Fibroblast of lung (primary cell): ENCODE measurements around the gene AXIN2. TPM values are rescaled to one million over a fixed set of nuclear protein-coding genes. Genes with fewer than 3 reads are reported as not detected.

Experiments
- DNase-seq, 2 donors: peaks; one replicate each; pipeline versions ENCODE4 v3.0.0 to v3.0.0-alpha.2; 2010; ENCODE audit warnings: low read depth in 2 of 2
- H2AFZ ChIP-seq: 2 replicates; pipeline ENCODE4 v1.5.1; 2012; ENCODE audit warnings: low read length, control low read depth, inconsistent platforms
- H3K27ac ChIP-seq: 2 replicates; pipeline ENCODE4 v1.5.1; 2011; ENCODE audit warnings: low read length, control low read depth; ENCODE audit not compliant: insufficient read depth
- H3K27me3 ChIP-seq: 2 replicates; pipeline ENCODE4 v1.5.1; 2011; ENCODE audit warnings: mild to moderate bottlenecking, low read length; ENCODE audit not compliant: control insufficient read depth, insufficient read depth
- H3K36me3 ChIP-seq: 2 replicates; pipeline ENCODE4 v1.5.1; 2011; ENCODE audit warnings: low read length; ENCODE audit not compliant: control insufficient read depth, insufficient read depth
- H3K4me1 ChIP-seq: 2 replicates; pipeline ENCODE4 v1.5.1; 2011; ENCODE audit warnings: low read length; ENCODE audit not compliant: control insufficient read depth, insufficient read depth; ENCODE audit errors: extremely low read depth
- H3K4me2 ChIP-seq: 2 replicates; pipeline ENCODE4 v1.5.1; 2011; ENCODE audit warnings: low read length, control low read depth; ENCODE audit not compliant: insufficient read depth; ENCODE audit errors: extremely low read depth
- H3K4me3 ChIP-seq, 4 experiments: fragments of 200-600 bp in 1 of 4; sonication (generic) in 1 of 4; replicated peaks in 1 of 4; 2 replicates each; pipeline ENCODE4 v1.5.1; 2011 to 2016; ENCODE audit warnings: low read length in 4 of 4, low read depth in 3 of 4, mild to moderate bottlenecking in 3 of 4, control low read depth in 2 of 4, inconsistent platforms in 1 of 4, mixed read lengths in 1 of 4; ENCODE audit not compliant: insufficient read depth in 1 of 4; ENCODE audit errors: control extremely low read depth in 1 of 4
- H3K79me2 ChIP-seq: 2 replicates; pipeline ENCODE4 v1.5.1; 2012; ENCODE audit warnings: mild to moderate bottlenecking, low read length, inconsistent platforms; ENCODE audit not compliant: control insufficient read depth, insufficient read depth
- H3K9ac ChIP-seq: 2 replicates; pipeline ENCODE4 v1.5.1; 2011; ENCODE audit warnings: mild to moderate bottlenecking, low read length, control low read depth; ENCODE audit not compliant: insufficient read depth
- H3K9me3 ChIP-seq: 2 replicates; pipeline ENCODE4 v1.5.1; 2012; ENCODE audit warnings: low read depth, low read length; ENCODE audit not compliant: control insufficient read depth, insufficient read depth
- H4K20me1 ChIP-seq: 2 replicates; pipeline ENCODE4 v1.5.1; 2011; ENCODE audit warnings: low read length; ENCODE audit not compliant: control insufficient read depth, insufficient read depth; ENCODE audit errors: extremely low read depth
- CTCF ChIP-seq, 2 donors: IDR thresholded peaks in 1 of 2; conservative IDR thresholded peaks in 1 of 2; 1 replicate in 1 of 2; 2 replicates in 1 of 2; pipeline ENCODE4 v1.5.1; 2011 to 2012; ENCODE audit warnings: low read length in 2 of 2, control low read depth in 1 of 2, inconsistent platforms in 1 of 2, low read depth in 1 of 2, mild to moderate bottlenecking in 1 of 2
- EZH2 ChIP-seq: IDR thresholded peaks from 2 replicates; pipeline ENCODE4 v1.5.1; 2012; ENCODE audit warnings: low read length, control low read depth, mild to moderate bottlenecking; ENCODE audit errors: missing control alignments
- polyA plus RNA-seq, 2 donors: library from polyadenylated mRNA; depleted of rRNA in 1 of 2; stranded (reverse) in 1 of 2; unstranded in 1 of 2; fragments of >200 nt; gene quantifications; 2 replicates each; pipeline ENCODE4 v1.2.1, GENCODE V29; 2011 to 2012; ENCODE audit warnings: missing spikeins in 1 of 2
- total RNA-seq: library from RNA; depleted of rRNA; stranded (reverse); fragments of >200 nt; gene quantifications from 2 replicates; pipeline ENCODE4 v1.2.1, GENCODE V29; 2014

The AXIN2 gene
- total and polyA plus RNA-seq, 2 donors (not counting 1 experiment from before 2014, with no cell fraction given): 1.8 to 2.0 TPM

- H3K79me2 ChIP-seq: no peaks in the 10 kb centered on the region
- H3K9me3 ChIP-seq: no peaks in the 10 kb centered on the region
- no peak for TF ChIP-seq EZH2
- no peak for TF ChIP-seq CTCF (conservative IDR thresholded peaks at IDR 0.05 in 1 of 2, IDR thresholded peaks at IDR 0.05 in 1 of 2; ENCODE audit: low read depth in 1 of 2, low read length in 2 of 2)
- H3K4me3 ChIP-seq: peak overlapping the region in 2 of 4 experiments; percentile 28 to 78
- no peak overlapping the region for H3K9ac ChIP-seq
- no peak overlapping the region for H3K27ac ChIP-seq
- no peaks in the 10 kb centered on the region for H4K20me1 ChIP-seq
- peak in 1 of 2 donors; percentile 93 for DNase-seq
- no peak overlapping the region for H2AFZ ChIP-seq
- peaks cover 4% of the 10 kb centered on the region for H3K27me3 ChIP-seq
- peak overlapping the region; percentile 33 for H3K4me2 ChIP-seq
- peaks cover 26% of the 10 kb centered on the region for H3K4me1 ChIP-seq
- no peaks in the 10 kb centered on the region for H3K36me3 ChIP-seq
Observed at GRCh38 chr17:65557349-65558310, 3.8 kb downstream of the AXIN2 start.

GRCh38 chr17:65556910-65557348, 4.5 kb downstream of the AXIN2 start:
- Histone ChIP-seq H4K20me1 (no peaks in the 10 kb centered on the region), H3K4me2 (peak overlapping the region; percentile 33), H3K9ac (no peak overlapping the region), H3K36me3 (no peaks in the 10 kb centered on the region), H3K9me3 (no peaks in the 10 kb centered on the region), H3K4me1 (peaks cover 26% of the 10 kb centered on the region), H2AFZ (no peak overlapping the region), H3K4me3 (peak overlapping the region in 2 of 4 experiments; percentile 8 to 31), H3K79me2 (no peaks in the 10 kb centered on the region), H3K27ac (no peak overlapping the region), H3K27me3 (peaks cover 4% of the 10 kb centered on the region)
- TF ChIP-seq EZH2 (no peak), CTCF (conservative IDR thresholded peaks at IDR 0.05 in 1 of 2, IDR thresholded peaks at IDR 0.05 in 1 of 2; ENCODE audit: low read depth in 1 of 2, low read length in 2 of 2) (no peak)
- DNase-seq: no peak

GRCh38 chr17:65556014-65556909, 5.2 kb downstream of the AXIN2 start:
- Histone ChIP-seq H4K20me1 (no peaks in the 10 kb centered on the region), H3K4me3 (peak overlapping the region in 2 of 4 experiments; percentile 8 to 31), H3K4me1 (peaks cover 30% of the 10 kb centered on the region), H3K79me2 (no peaks in the 10 kb centered on the region), H3K9me3 (no peaks in the 10 kb centered on the region), H3K9ac (no peak overlapping the region), H3K4me2 (peak overlapping the region; percentile 33), H3K27me3 (peaks cover 4% of the 10 kb centered on the region), H3K36me3 (no peaks in the 10 kb centered on the region), H2AFZ (no peak overlapping the region), H3K27ac (no peak overlapping the region)
- DNase-seq: peak; percentile 46 to 70
- TF ChIP-seq CTCF (conservative IDR thresholded peaks at IDR 0.05 in 1 of 2, IDR thresholded peaks at IDR 0.05 in 1 of 2; ENCODE audit: low read depth in 1 of 2, low read length in 2 of 2): peak; percentile 77 to 78
- TF ChIP-seq EZH2: no peak
